H9 (cell line): ENCODE results near the gene WWC2. TPM values are rescaled to one million over a fixed set of nuclear protein-coding genes. Genes with fewer than 3 reads are reported as not detected.

ENCODE experiments used
- DNase-seq: peaks from one replicate; pipeline ENCODE4 v3.0.0-alpha.2; 2017
- H2AFZ ChIP-seq: one replicate; pipeline ENCODE4 v1.6.1; 2013; ENCODE audit warnings: mild to moderate bottlenecking, low read length, control low read depth, moderate library complexity
- H2AK5ac ChIP-seq: 2 replicates; pipeline ENCODE4 v1.6.1; 2013; ENCODE audit warnings: low read length, control low read depth, mixed read lengths; ENCODE audit not compliant: insufficient read length
- H2BK120ac ChIP-seq: one replicate; pipeline ENCODE4 v1.6.1; 2013; ENCODE audit warnings: low read depth, mild to moderate bottlenecking, low read length, control low read depth, inconsistent platforms; ENCODE audit not compliant: poor library complexity, severe bottlenecking
- H2BK12ac ChIP-seq: 2 replicates; pipeline ENCODE4 v1.6.1; 2013; ENCODE audit warnings: low read length, control low read depth, mixed read lengths, low read depth; ENCODE audit not compliant: insufficient read length
- H2BK15ac ChIP-seq: 2 replicates; pipeline ENCODE4 v1.6.1; 2013; ENCODE audit warnings: low read depth, low read length, control low read depth
- H2BK20ac ChIP-seq: one replicate; pipeline ENCODE4 v1.6.1; 2013; ENCODE audit warnings: low read depth, mild to moderate bottlenecking, low read length, control low read depth, inconsistent platforms; ENCODE audit not compliant: poor library complexity, severe bottlenecking
- H2BK5ac ChIP-seq: 2 replicates; pipeline ENCODE4 v1.6.1; 2013; ENCODE audit warnings: low read length, control low read depth, mixed read lengths; ENCODE audit not compliant: insufficient read length
- H3K14ac ChIP-seq: 2 replicates; pipeline ENCODE4 v1.6.1; 2013; ENCODE audit warnings: low read length, control low read depth; ENCODE audit not compliant: insufficient read depth
- H3K18ac ChIP-seq: 2 replicates; pipeline ENCODE4 v1.6.1; 2013; ENCODE audit warnings: low read depth, mild to moderate bottlenecking, mixed read lengths, low read length, control low read depth; ENCODE audit not compliant: insufficient read length
- H3K23ac ChIP-seq: 2 replicates; pipeline ENCODE4 v1.6.1; 2013; ENCODE audit warnings: low read length, control low read depth, mixed read lengths, low read depth; ENCODE audit not compliant: insufficient read length
- H3K23me2 ChIP-seq: 2 replicates; pipeline ENCODE4 v1.6.1; 2013; ENCODE audit warnings: low read depth, mild to moderate bottlenecking, mixed read lengths, low read length, control low read depth; ENCODE audit not compliant: insufficient read length, poor library complexity, severe bottlenecking
- H3K27ac ChIP-seq: 2 replicates; pipeline ENCODE4 v1.5.1; 2013; ENCODE audit warnings: low read length, control low read depth, mixed read lengths, low read depth; ENCODE audit not compliant: insufficient read length
- H3K27me3 ChIP-seq: 2 replicates; pipeline ENCODE4 v1.6.1; 2013; ENCODE audit warnings: low read length, control low read depth, inconsistent platforms; ENCODE audit not compliant: insufficient read depth
- H3K4ac ChIP-seq: 2 replicates; pipeline ENCODE4 v1.6.1; 2013; ENCODE audit warnings: low read depth, mild to moderate bottlenecking, control low read depth, inconsistent platforms, low read length, moderate library complexity
- H3K4me1 ChIP-seq: 2 replicates; pipeline ENCODE4 v1.6.1; 2013; ENCODE audit warnings: low read length, control low read depth, inconsistent platforms; ENCODE audit not compliant: insufficient read depth
- H3K4me2 ChIP-seq: 2 replicates; pipeline ENCODE4 v1.6.1; 2013; ENCODE audit warnings: low read length, control low read depth, mixed read lengths; ENCODE audit not compliant: insufficient read length, insufficient read depth
- H3K56ac ChIP-seq: 2 replicates; pipeline ENCODE4 v1.6.1; 2013; ENCODE audit warnings: low read depth, mild to moderate bottlenecking, mixed read lengths, low read length, control low read depth; ENCODE audit not compliant: insufficient read length
- H3K79me1 ChIP-seq: 2 replicates; pipeline ENCODE4 v1.6.1; 2013; ENCODE audit warnings: low read depth, mild to moderate bottlenecking, moderate library complexity, low read length, control low read depth, inconsistent platforms; ENCODE audit not compliant: insufficient read depth, poor library complexity, severe bottlenecking
- H3K79me2 ChIP-seq: 2 replicates; pipeline ENCODE4 v1.6.1; 2013; ENCODE audit warnings: low read length, control low read depth, inconsistent platforms; ENCODE audit not compliant: insufficient read depth
- H3K9ac ChIP-seq: 2 replicates; pipeline ENCODE4 v1.6.1; 2013; ENCODE audit warnings: low read length, control low read depth, mixed read lengths; ENCODE audit not compliant: insufficient read length; ENCODE audit errors: extremely low read depth
- H3K9me3 ChIP-seq: one replicate; pipeline ENCODE4 v1.6.1; 2013; ENCODE audit warnings: low read depth, low read length, inconsistent platforms; ENCODE audit not compliant: control insufficient read depth
- H3T11ph ChIP-seq: one replicate; pipeline ENCODE4 v1.6.1; 2013; ENCODE audit warnings: mild to moderate bottlenecking, low read length, control low read depth, inconsistent platforms
- H4K20me1 ChIP-seq: one replicate; pipeline ENCODE4 v1.6.1; 2013; ENCODE audit not compliant: control insufficient read depth, insufficient read length, insufficient read depth
- H4K5ac ChIP-seq: 2 replicates; pipeline ENCODE4 v1.6.1; 2013; ENCODE audit warnings: low read depth, mild to moderate bottlenecking, mixed read lengths, low read length, control low read depth; ENCODE audit not compliant: insufficient read length
- H4K8ac ChIP-seq: replicated peaks from 2 replicates; pipeline ENCODE4 v1.6.1; 2013; ENCODE audit warnings: low read length, control low read depth, mixed read lengths, low read depth; ENCODE audit not compliant: insufficient read length
- H4K91ac ChIP-seq: 2 replicates; pipeline ENCODE4 v1.6.1; 2013; ENCODE audit warnings: low read depth, mild to moderate bottlenecking, moderate library complexity, mixed read lengths, low read length, control low read depth; ENCODE audit not compliant: insufficient read length
- H3K27ac Mint-ChIP-seq, 3 experiments: 2 replicates in 2 of 3; 3 replicates in 1 of 3; pipeline ENCODE4 v1.8.0; 2020 to 2021; ENCODE audit warnings: mixed read lengths in 3 of 3, mild to moderate bottlenecking in 1 of 3, moderate library complexity in 1 of 3
- H3K27me3 Mint-ChIP-seq: 2 replicates; pipeline ENCODE4 v1.8.0; 2021; ENCODE audit warnings: low read depth, mild to moderate bottlenecking, moderate library complexity, mixed read lengths
- H3K36me3 Mint-ChIP-seq, 3 experiments: 2 replicates in 2 of 3; 3 replicates in 1 of 3; pipeline ENCODE4 v1.8.0; 2020 to 2021; ENCODE audit warnings: low read depth in 3 of 3, mixed read lengths in 3 of 3; ENCODE audit not compliant: insufficient read depth in 1 of 3
- H3K4me1 Mint-ChIP-seq, 2 experiments: 2 replicates each; pipeline ENCODE4 v1.8.0; 2020; ENCODE audit warnings: mixed read lengths in 2 of 2
- H3K4me3 Mint-ChIP-seq, 2 experiments: 2 replicates in 1 of 2; 3 replicates in 1 of 2; pipeline ENCODE4 v1.8.0; 2020 to 2021; ENCODE audit warnings: mild to moderate bottlenecking in 2 of 2, mixed read lengths in 2 of 2, moderate library complexity in 1 of 2
- H3K9me3 Mint-ChIP-seq, 2 experiments: 2 replicates in 1 of 2; 3 replicates in 1 of 2; pipeline ENCODE4 v1.8.0; 2020; ENCODE audit warnings: mild to moderate bottlenecking in 2 of 2, mixed read lengths in 2 of 2, moderate library complexity in 1 of 2
- WGBS: extraction: QIAGEN DNeasy Blood & Tissue Kit; methylation state at CpG from one replicate; pipeline ENCODE4 v1.1.7; 2013; ENCODE audit warnings: missing lambda C conversion rate, low lambda C conversion rate, mixed read lengths; ENCODE audit not compliant: insufficient read length; ENCODE audit errors: extremely low coverage; 5-methylcytosine and 5-hydroxymethylcytosine counted together
- total RNA-seq: library from RNA; stranded (reverse); gene quantifications from 2 replicates; pipeline ENCODE4 v1.2.1, GENCODE V29; 2021
- TF ChIP-seq, protein P1 (sequence below): fragments of 200-600 bp; sonication (generic); conservative IDR thresholded peaks from 3 replicates; pipeline ENCODE4 v1.8.0; 2021; ENCODE audit warnings: antibody characterized with exemption, mild to moderate bottlenecking

The WWC2 gene
- total RNA-seq, 1 experiment from 2014 or later = 106 TPM

DNA sequence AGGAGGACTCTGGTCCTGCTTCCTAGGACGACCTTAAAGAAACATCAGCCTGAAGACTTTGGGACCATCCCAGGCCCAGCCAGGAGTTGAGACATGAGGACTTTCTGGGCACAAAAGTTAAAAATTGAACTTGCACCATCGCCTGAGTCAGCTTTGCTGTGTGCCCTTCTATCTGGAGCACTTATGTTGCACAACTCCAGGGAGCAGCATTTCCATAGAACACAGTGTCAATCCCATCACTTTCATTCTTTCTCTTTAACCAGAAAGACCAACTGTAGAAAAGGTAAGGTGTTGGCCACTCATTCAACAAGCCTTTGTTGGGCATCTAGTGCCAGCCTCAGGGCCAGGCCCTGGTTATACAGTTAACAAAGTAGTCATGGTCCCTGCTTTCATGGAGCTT lies 231.8 kb downstream of the WWC2 start:
- Histone ChIP-seq H3K27ac (no peak overlapping the region), H4K8ac (no peak overlapping the region), H3K23me2 (no peaks in the 10 kb centered on the region), H3K18ac (no peak overlapping the region), H2AK5ac (no peak overlapping the region), H3K56ac (no peak overlapping the region), H3K9ac (no peak overlapping the region), H3K27me3 (no peaks in the 10 kb centered on the region), H4K91ac (no peak overlapping the region), H4K5ac (no peak overlapping the region), H2AFZ (no peak overlapping the region), H3K14ac (no peak overlapping the region), H3K9me3 (no peaks in the 10 kb centered on the region), H3T11ph (no peak overlapping the region), H2BK15ac (no peak overlapping the region), H3K4me1 (no peaks in the 10 kb centered on the region), H3K4ac (no peak overlapping the region), H3K23ac (no peak overlapping the region), H2BK20ac (no peak overlapping the region), H3K4me2 (no peak overlapping the region), H3K79me2 (no peaks in the 10 kb centered on the region), H2BK120ac (no peak overlapping the region), H4K20me1 (no peaks in the 10 kb centered on the region), H2BK5ac (no peak overlapping the region), H3K79me1 (no peaks in the 10 kb centered on the region), H2BK12ac (no peak overlapping the region)
- no CpG with 5 or more reads among the region's 2 CpGs for WGBS
- no peak for DNase-seq
- Mint-ChIP-seq H3K4me1 (peaks cover 0 to 4% of the 10 kb centered on the region in 2 experiments; a peak in 1 of 4 replicates), H3K36me3 (peaks cover 7 to 17% (median 10%) of the 10 kb centered on the region in 3 experiments), H3K9me3 (peaks cover 12 to 19% of the 10 kb centered on the region in 2 experiments), H3K4me3 (no peak overlapping the region), H3K27me3 (peaks cover 3% of the 10 kb centered on the region), H3K27ac (no peak overlapping the region)
- TF ChIP-seq, protein P1, sequence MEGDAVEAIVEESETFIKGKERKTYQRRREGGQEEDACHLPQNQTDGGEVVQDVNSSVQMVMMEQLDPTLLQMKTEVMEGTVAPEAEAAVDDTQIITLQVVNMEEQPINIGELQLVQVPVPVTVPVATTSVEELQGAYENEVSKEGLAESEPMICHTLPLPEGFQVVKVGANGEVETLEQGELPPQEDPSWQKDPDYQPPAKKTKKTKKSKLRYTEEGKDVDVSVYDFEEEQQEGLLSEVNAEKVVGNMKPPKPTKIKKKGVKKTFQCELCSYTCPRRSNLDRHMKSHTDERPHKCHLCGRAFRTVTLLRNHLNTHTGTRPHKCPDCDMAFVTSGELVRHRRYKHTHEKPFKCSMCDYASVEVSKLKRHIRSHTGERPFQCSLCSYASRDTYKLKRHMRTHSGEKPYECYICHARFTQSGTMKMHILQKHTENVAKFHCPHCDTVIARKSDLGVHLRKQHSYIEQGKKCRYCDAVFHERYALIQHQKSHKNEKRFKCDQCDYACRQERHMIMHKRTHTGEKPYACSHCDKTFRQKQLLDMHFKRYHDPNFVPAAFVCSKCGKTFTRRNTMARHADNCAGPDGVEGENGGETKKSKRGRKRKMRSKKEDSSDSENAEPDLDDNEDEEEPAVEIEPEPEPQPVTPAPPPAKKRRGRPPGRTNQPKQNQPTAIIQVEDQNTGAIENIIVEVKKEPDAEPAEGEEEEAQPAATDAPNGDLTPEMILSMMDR = no peak
